PC-3 (cell line): Measurements from ENCODE around the gene ZNF438.

Experiments
- EZH2 ChIP-seq: fragments of 300-600 bp; sonication (generic); IDR thresholded peaks from one replicate; pipeline ENCODE4 v1.6.1; 2017; ENCODE audit warnings: antibody characterized with exemption, mild to moderate bottlenecking, low read length; ENCODE audit not compliant: unreplicated experiment
- TF ChIP-seq, protein P1 (sequence below): fragments of 300-600 bp; sonication (generic); conservative IDR thresholded peaks from 2 replicates; pipeline ENCODE4 v1.5.1; 2017; ENCODE audit warnings: antibody characterized with exemption, low read depth, mild to moderate bottlenecking, low read length

DNA sequence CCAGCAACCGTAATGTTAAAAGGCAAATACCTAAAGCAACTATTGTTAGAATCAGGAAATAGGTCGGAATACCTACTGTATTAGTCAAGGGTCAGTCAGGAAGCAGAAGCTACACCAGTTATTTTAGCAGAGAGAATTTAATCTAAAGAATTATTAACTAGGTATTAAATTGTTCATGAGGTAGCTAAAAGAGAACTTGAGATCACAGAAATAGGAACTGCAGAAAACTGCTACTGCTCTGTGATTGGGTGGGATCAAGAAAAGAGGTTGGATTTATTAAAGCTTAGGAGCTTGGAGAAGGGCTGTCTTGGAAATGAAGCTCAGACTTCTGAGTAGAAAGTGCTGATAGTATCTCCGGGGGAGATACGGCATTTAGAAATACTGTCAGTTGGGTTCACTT is 20.0 kb upstream of the ZNF438 start:
- TF ChIP-seq, protein P1, sequence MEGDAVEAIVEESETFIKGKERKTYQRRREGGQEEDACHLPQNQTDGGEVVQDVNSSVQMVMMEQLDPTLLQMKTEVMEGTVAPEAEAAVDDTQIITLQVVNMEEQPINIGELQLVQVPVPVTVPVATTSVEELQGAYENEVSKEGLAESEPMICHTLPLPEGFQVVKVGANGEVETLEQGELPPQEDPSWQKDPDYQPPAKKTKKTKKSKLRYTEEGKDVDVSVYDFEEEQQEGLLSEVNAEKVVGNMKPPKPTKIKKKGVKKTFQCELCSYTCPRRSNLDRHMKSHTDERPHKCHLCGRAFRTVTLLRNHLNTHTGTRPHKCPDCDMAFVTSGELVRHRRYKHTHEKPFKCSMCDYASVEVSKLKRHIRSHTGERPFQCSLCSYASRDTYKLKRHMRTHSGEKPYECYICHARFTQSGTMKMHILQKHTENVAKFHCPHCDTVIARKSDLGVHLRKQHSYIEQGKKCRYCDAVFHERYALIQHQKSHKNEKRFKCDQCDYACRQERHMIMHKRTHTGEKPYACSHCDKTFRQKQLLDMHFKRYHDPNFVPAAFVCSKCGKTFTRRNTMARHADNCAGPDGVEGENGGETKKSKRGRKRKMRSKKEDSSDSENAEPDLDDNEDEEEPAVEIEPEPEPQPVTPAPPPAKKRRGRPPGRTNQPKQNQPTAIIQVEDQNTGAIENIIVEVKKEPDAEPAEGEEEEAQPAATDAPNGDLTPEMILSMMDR = no peak
- no peak for TF ChIP-seq EZH2
